PC-9 (cell line): ENCODE data around the gene FH. TPM values are rescaled to one million over a fixed set of nuclear protein-coding genes. Genes with fewer than 3 reads are reported as not detected.

Experiments used
- BruUV-seq: library from RNA; stranded (reverse); fragments of 400-500 nt; replicated peaks from 2 replicates; lab custom pipeline; 2021; lab: Mats Ljungman, UMichigan
- CTCF ChIA-PET: fragments of 300-600 bp; sonication (Branson Sonifier 250); formaldehyde crosslinking; loops from one replicate; lab custom pipeline; 2022; ENCODE audit warnings: antibody characterized with exemption; lab: Charles Lee
- POLR2A ChIA-PET: fragments of 300-600 bp; sonication (Branson Sonifier 250); formaldehyde crosslinking; loops from one replicate; lab custom pipeline; 2022; ENCODE audit warnings: antibody characterized with exemption; ENCODE audit not compliant: unreplicated experiment; lab: Charles Lee
- DNase-seq, 2 experiments: peaks; one replicate each; pipeline versions ENCODE4 v3.0.0 to v3.0.0-alpha.2; 2015 to 2022; ENCODE audit warnings: mixed read lengths in 1 of 2
- H2AFZ ChIP-seq: fragments of 200-600 bp; sonication (generic); 2 replicates; pipeline ENCODE4 v1.8.1; 2017; ENCODE audit warnings: antibody characterized with exemption
- H3F3A ChIP-seq: fragments of 200-600 bp; sonication (generic); 2 replicates; pipeline ENCODE4 v1.8.1; 2017; ENCODE audit warnings: antibody characterized with exemption, mild to moderate bottlenecking, low read depth; ENCODE audit not compliant: insufficient read depth
- H3K27ac ChIP-seq: fragments of 200-600 bp; sonication (generic); 2 replicates; pipeline ENCODE4 v1.6.1; 2016; ENCODE audit warnings: mixed run types
- H3K27me3 ChIP-seq: fragments of 200-600 bp; sonication (generic); 2 replicates; pipeline ENCODE4 v1.6.1; 2016; ENCODE audit warnings: low read depth, mixed run types; ENCODE audit not compliant: insufficient read depth
- H3K36me3 ChIP-seq: fragments of 200-600 bp; sonication (generic); 2 replicates; pipeline ENCODE4 v1.6.1; 2016; ENCODE audit warnings: low read depth, mixed run types
- H3K4me1 ChIP-seq: fragments of 200-600 bp; sonication (generic); replicated peaks from 2 replicates; pipeline ENCODE4 v1.6.1; 2016; ENCODE audit warnings: mixed run types; ENCODE audit not compliant: insufficient read depth
- H3K4me2 ChIP-seq: fragments of 200-600 bp; sonication (generic); 2 replicates; pipeline ENCODE4 v1.6.1; 2017; ENCODE audit warnings: mixed run types
- H3K4me3 ChIP-seq: fragments of 200-600 bp; sonication (generic); 2 replicates; pipeline ENCODE4 v1.6.1; 2016; ENCODE audit warnings: mixed run types
- H3K79me2 ChIP-seq: fragments of 200-600 bp; sonication (generic); 2 replicates; pipeline ENCODE4 v1.6.1; 2017; ENCODE audit warnings: low read depth, mixed run types
- H3K9me2 ChIP-seq: fragments of 200-600 bp; sonication (generic); 2 replicates; pipeline ENCODE4 v1.8.1; 2017; ENCODE audit warnings: mild to moderate bottlenecking; ENCODE audit not compliant: insufficient read depth
- H3K9me3 ChIP-seq: fragments of 200-600 bp; sonication (generic); 2 replicates; pipeline ENCODE4 v1.8.1; 2016; ENCODE audit warnings: low read depth; ENCODE audit not compliant: insufficient read depth
- H4K20me1 ChIP-seq: fragments of 200-600 bp; sonication (generic); 2 replicates; pipeline ENCODE4 v1.8.1; 2017; ENCODE audit not compliant: insufficient read depth
- EZH2 ChIP-seq: fragments of 200-600 bp; sonication (generic); IDR thresholded peaks from 2 replicates; pipeline ENCODE4 v1.8.0; 2017; ENCODE audit warnings: antibody characterized with exemption, low read depth
- intact Hi-C: fragments of 100-400 bp; cut with micrococcal nuclease; formaldehyde crosslinking; loops from one replicate; pipeline ENCODE4 v1.10.0; 2022; ENCODE audit not compliant: unreplicated experiment
- total RNA-seq: library from RNA; stranded (reverse); gene quantifications from 2 replicates; pipeline ENCODE4 v1.2.3, GENCODE V29; 2021
- TF ChIP-seq, protein P1 (sequence below): fragments of 200-600 bp; sonication (generic); conservative IDR thresholded peaks from 2 replicates; pipeline ENCODE4 v1.6.1; 2017; ENCODE audit warnings: mixed run types, antibody characterized with exemption, mild to moderate bottlenecking, moderate library complexity

The FH gene
- total RNA-seq, 1 experiment from 2014 or later: 88.3 TPM

DNA sequence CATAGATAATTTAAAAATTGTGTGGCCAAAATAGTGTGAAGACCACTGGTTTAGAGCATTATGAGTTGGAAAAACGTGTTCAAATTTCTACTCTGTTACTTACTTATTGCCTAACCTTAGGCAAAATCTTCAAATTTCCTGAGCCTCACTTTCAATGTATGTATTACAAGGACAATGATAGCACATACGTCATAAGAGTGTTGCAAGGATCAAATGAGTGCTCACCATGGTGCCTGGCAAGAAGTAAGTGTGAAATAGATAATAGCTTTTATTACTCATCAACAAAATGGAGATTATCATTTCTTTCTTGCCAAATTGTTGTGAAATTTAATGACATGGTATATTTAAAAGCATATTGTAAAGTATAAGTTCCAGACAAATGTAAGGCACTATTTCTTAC, 57.2 kb downstream of the FH start:
- H3K27ac ChIP-seq: no peak overlapping the region
- no peak overlapping the region for H2AFZ ChIP-seq
- CTCF ChIA-PET: no interaction called here
- intact Hi-C loops: no loop called here
- TF ChIP-seq, protein P1, sequence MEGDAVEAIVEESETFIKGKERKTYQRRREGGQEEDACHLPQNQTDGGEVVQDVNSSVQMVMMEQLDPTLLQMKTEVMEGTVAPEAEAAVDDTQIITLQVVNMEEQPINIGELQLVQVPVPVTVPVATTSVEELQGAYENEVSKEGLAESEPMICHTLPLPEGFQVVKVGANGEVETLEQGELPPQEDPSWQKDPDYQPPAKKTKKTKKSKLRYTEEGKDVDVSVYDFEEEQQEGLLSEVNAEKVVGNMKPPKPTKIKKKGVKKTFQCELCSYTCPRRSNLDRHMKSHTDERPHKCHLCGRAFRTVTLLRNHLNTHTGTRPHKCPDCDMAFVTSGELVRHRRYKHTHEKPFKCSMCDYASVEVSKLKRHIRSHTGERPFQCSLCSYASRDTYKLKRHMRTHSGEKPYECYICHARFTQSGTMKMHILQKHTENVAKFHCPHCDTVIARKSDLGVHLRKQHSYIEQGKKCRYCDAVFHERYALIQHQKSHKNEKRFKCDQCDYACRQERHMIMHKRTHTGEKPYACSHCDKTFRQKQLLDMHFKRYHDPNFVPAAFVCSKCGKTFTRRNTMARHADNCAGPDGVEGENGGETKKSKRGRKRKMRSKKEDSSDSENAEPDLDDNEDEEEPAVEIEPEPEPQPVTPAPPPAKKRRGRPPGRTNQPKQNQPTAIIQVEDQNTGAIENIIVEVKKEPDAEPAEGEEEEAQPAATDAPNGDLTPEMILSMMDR: no peak
- TF ChIP-seq EZH2: no peak
- POLR2A ChIA-PET: no interaction called here
- H3K9me2 ChIP-seq: no peaks in the 10 kb centered on the region
- H3K27me3 ChIP-seq: no peaks in the 10 kb centered on the region
- no peak overlapping the region for H3K4me2 ChIP-seq
- no peaks in the 10 kb centered on the region for H3F3A ChIP-seq
- no peak for DNase-seq
- no peaks in the 10 kb centered on the region for H3K79me2 ChIP-seq
- no peaks in the 10 kb centered on the region for H4K20me1 ChIP-seq
- H3K4me1 ChIP-seq: no peaks in the 10 kb centered on the region
- H3K9me3 ChIP-seq: no peaks in the 10 kb centered on the region
- BruUV-seq: no TSS peak
- H3K36me3 ChIP-seq: no peaks in the 10 kb centered on the region
- no peak overlapping the region for H3K4me3 ChIP-seq

- no TSS peak for BruUV-seq
- H3K4me1 ChIP-seq: no peaks in the 10 kb centered on the region
- H2AFZ ChIP-seq: 0 out of 2 replicates have a peak overlapping the region, but pooled peaks have one; percentile 20
- intact Hi-C loops: no loop called here
- H3K36me3 ChIP-seq: no peaks in the 10 kb centered on the region
- H3K27me3 ChIP-seq: no peaks in the 10 kb centered on the region
- DNase-seq: no peak
- no peaks in the 10 kb centered on the region for H3K9me3 ChIP-seq
- H3K9me2 ChIP-seq: no peaks in the 10 kb centered on the region
- TF ChIP-seq EZH2: no peak
- TF ChIP-seq, protein P1: no peak
- no peak overlapping the region for H3K27ac ChIP-seq
- H3K4me2 ChIP-seq: no peak overlapping the region
- ChIA-PET CTCF (no interaction called here), POLR2A (no interaction called here)
- no peak overlapping the region for H3K4me3 ChIP-seq
- no peaks in the 10 kb centered on the region for H3K79me2 ChIP-seq
- no peaks in the 10 kb centered on the region for H3F3A ChIP-seq
- H4K20me1 ChIP-seq: no peaks in the 10 kb centered on the region
These were observed 59.3 kb downstream of the FH start for GRCh38 chr1:241460098-241460873.

DNA sequence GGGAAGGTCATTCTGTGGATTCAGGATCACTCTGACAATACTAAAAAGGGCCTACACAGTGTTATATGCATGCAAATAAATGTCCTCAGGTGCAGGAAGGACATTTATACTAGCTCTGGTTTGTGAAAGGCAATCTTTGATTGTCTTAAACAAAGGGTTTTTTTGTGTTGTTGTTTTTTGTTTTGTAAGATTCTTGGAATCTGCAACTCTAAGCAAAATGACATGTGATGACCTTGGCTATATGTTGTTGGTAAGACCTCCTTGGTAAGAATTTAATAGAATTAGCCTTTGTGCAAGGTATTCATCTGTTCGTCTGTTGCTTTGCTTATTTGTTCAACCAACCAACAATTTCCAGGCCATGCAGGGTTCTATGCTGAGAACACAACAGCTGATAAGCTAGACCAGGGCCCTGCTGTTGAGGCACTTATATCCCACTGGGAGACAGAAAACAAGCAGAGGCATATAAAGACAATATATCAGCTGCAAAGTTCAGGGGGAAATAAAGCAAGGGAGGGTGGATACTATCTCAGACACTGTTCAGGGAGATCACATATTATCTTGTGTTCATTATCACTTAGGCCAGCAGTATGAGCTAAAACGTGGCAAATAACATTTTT, 60.3 kb downstream of the FH start:
- no peaks in the 10 kb centered on the region for H3K9me2 ChIP-seq
- H3K36me3 ChIP-seq: no peaks in the 10 kb centered on the region
- no peaks in the 10 kb centered on the region for H3F3A ChIP-seq
- ChIA-PET CTCF (no interaction called here), POLR2A (no interaction called here)
- intact Hi-C loops: no loop called here
- no peaks in the 10 kb centered on the region for H3K79me2 ChIP-seq
- BruUV-seq: no TSS peak
- TF ChIP-seq, protein P1: no peak
- TF ChIP-seq EZH2: no peak
- no peak overlapping the region for H3K27ac ChIP-seq
- H4K20me1 ChIP-seq: no peaks in the 10 kb centered on the region
- no peaks in the 10 kb centered on the region for H3K9me3 ChIP-seq
- DNase-seq: no peak
- H3K4me1 ChIP-seq: no peaks in the 10 kb centered on the region
- no peaks in the 10 kb centered on the region for H3K27me3 ChIP-seq
- H2AFZ ChIP-seq: no peak overlapping the region
- no peak overlapping the region for H3K4me2 ChIP-seq
- H3K4me3 ChIP-seq: no peak overlapping the region
